ENCODE data around the gene BCAT1.

The BCAT1 gene

GRCh38 chr12:24991209-24992049, 42.5 kb upstream of the BCAT1 start:
- Histone ChIP-seq H3K4me2 (ENCODE audit: low read length) (peak overlapping the region; percentile 73), H3F3A (ENCODE audit: control insufficient read depth, insufficient read depth) (peaks cover 17% of the 10 kb centered on the region), H3K79me2 (ENCODE audit: control insufficient read depth, low read length) (peaks cover 44% of the 10 kb centered on the region), H3K4me3 (ENCODE audit: low read length) (peak overlapping the region; percentile 63), H3K9me3 (ENCODE audit: control insufficient read depth, insufficient read depth, low read length) (no peaks in the 10 kb centered on the region), H4K20me1 (ENCODE audit: control insufficient read depth, insufficient read depth, low read depth, low read length) (no peaks in the 10 kb centered on the region), H3K36me3 (ENCODE audit: control insufficient read depth, low read length) (peaks cover 5% of the 10 kb centered on the region), H3K9me2 (replicated peaks; ENCODE audit: control insufficient read depth, low read length) (no peaks in the 10 kb centered on the region), H3K27ac (ENCODE audit: low read depth, low read length) (peak overlapping the region; percentile 99), H3K4me1 (ENCODE audit: control insufficient read depth, low read length) (peaks cover 66% of the 10 kb centered on the region), H3K27me3 (ENCODE audit: control insufficient read depth, low read length) (no peaks in the 10 kb centered on the region)
- peak; percentile 68 for TF ChIP-seq CTCF (IDR thresholded peaks at IDR 0.05; ENCODE audit: low read depth, low read length, poor library complexity, severe bottlenecking)
- TF ChIP-seq EZH2phosphoT487 (IDR thresholded peaks at IDR 0.05; ENCODE audit: borderline replicate concordance, low read length) = no peak

GRCh38 chr12:24989216-24989615, 40.3 kb upstream of the BCAT1 start:
- TF ChIP-seq EZH2phosphoT487 (IDR thresholded peaks at IDR 0.05; ENCODE audit: borderline replicate concordance, low read length) (no peak), CTCF (IDR thresholded peaks at IDR 0.05; ENCODE audit: low read depth, low read length, poor library complexity, severe bottlenecking) (no peak)
- H3K4me1 ChIP-seq (ENCODE audit: control insufficient read depth, low read length) = peaks cover 45% of the 10 kb centered on the region
- H3K4me3 ChIP-seq (ENCODE audit: low read length) = no peak overlapping the region
- no peaks in the 10 kb centered on the region for H4K20me1 ChIP-seq (ENCODE audit: control insufficient read depth, insufficient read depth, low read depth, low read length)
- H3K9me3 ChIP-seq (ENCODE audit: control insufficient read depth, insufficient read depth, low read length) = no peaks in the 10 kb centered on the region
- H3K4me2 ChIP-seq (ENCODE audit: low read length) = no peak overlapping the region
- peaks cover 6% of the 10 kb centered on the region for H3F3A ChIP-seq (ENCODE audit: control insufficient read depth, insufficient read depth)
- H3K79me2 ChIP-seq (ENCODE audit: control insufficient read depth, low read length) = peaks cover 25% of the 10 kb centered on the region
- no peaks in the 10 kb centered on the region for H3K9me2 ChIP-seq (replicated peaks; ENCODE audit: control insufficient read depth, low read length)
- no peaks in the 10 kb centered on the region for H3K36me3 ChIP-seq (ENCODE audit: control insufficient read depth, low read length)
- no peaks in the 10 kb centered on the region for H3K27me3 ChIP-seq (ENCODE audit: control insufficient read depth, low read length)
- no peak overlapping the region for H3K27ac ChIP-seq (ENCODE audit: low read depth, low read length)

GRCh38 chr12:24982250-24982649, 33.3 kb upstream of the BCAT1 start:
- Histone ChIP-seq H3K9me3 (ENCODE audit: control insufficient read depth, insufficient read depth, low read length) (no peaks in the 10 kb centered on the region), H3K4me2 (ENCODE audit: low read length) (no peak overlapping the region), H3K4me3 (ENCODE audit: low read length) (no peak overlapping the region), H3K36me3 (ENCODE audit: control insufficient read depth, low read length) (no peaks in the 10 kb centered on the region), H3K27ac (ENCODE audit: low read depth, low read length) (no peak overlapping the region), H4K20me1 (ENCODE audit: control insufficient read depth, insufficient read depth, low read depth, low read length) (no peaks in the 10 kb centered on the region), H3K9me2 (replicated peaks; ENCODE audit: control insufficient read depth, low read length) (no peaks in the 10 kb centered on the region), H3K79me2 (ENCODE audit: control insufficient read depth, low read length) (no peaks in the 10 kb centered on the region), H3K4me1 (ENCODE audit: control insufficient read depth, low read length) (peaks cover 8% of the 10 kb centered on the region), H3F3A (ENCODE audit: control insufficient read depth, insufficient read depth) (no peaks in the 10 kb centered on the region), H3K27me3 (ENCODE audit: control insufficient read depth, low read length) (no peaks in the 10 kb centered on the region)
- TF ChIP-seq EZH2phosphoT487 (IDR thresholded peaks at IDR 0.05; ENCODE audit: borderline replicate concordance, low read length) (no peak), CTCF (IDR thresholded peaks at IDR 0.05; ENCODE audit: low read depth, low read length, poor library complexity, severe bottlenecking) (no peak)

All from DOHH2 (cell line).